Neuronal stem cell (in vitro differentiated cells): Measurements from ENCODE around the gene PLEKHD1.

ENCODE experiments used
- DNase-seq: peaks from one replicate; pipeline ENCODE4 v3.0.0-alpha.2; 2013; ENCODE audit warnings: low spot score
- H2AFZ ChIP-seq: one replicate; pipeline ENCODE4 v1.6.1; 2013; ENCODE audit warnings: mild to moderate bottlenecking, low read length, inconsistent platforms
- H2AK5ac ChIP-seq: 2 replicates; pipeline ENCODE4 v1.6.1; 2013; ENCODE audit warnings: low read depth, mild to moderate bottlenecking, inconsistent platforms, low read length, moderate library complexity, mixed read lengths
- H2BK120ac ChIP-seq: 2 replicates; pipeline ENCODE4 v1.6.1; 2013; ENCODE audit warnings: low read depth, mild to moderate bottlenecking, inconsistent platforms, low read length, moderate library complexity, mixed read lengths
- H2BK12ac ChIP-seq: one replicate; pipeline ENCODE4 v1.6.1; 2013; ENCODE audit warnings: low read length, inconsistent platforms
- H2BK15ac ChIP-seq: 2 replicates; pipeline ENCODE4 v1.6.1; 2013; ENCODE audit warnings: mild to moderate bottlenecking, low read length, inconsistent platforms, mixed read lengths
- H2BK5ac ChIP-seq: one replicate; pipeline ENCODE4 v1.6.1; 2013; ENCODE audit warnings: inconsistent platforms, mild to moderate bottlenecking, low read length, moderate library complexity
- H3K14ac ChIP-seq: one replicate; pipeline ENCODE4 v1.6.1; 2013; ENCODE audit warnings: low read length, inconsistent platforms
- H3K18ac ChIP-seq: 2 replicates; pipeline ENCODE4 v1.6.1; 2013; ENCODE audit warnings: low read length, inconsistent platforms
- H3K23ac ChIP-seq: 2 replicates; pipeline ENCODE4 v1.6.1; 2013; ENCODE audit warnings: low read depth, mild to moderate bottlenecking, mixed read lengths, low read length, inconsistent platforms; ENCODE audit not compliant: poor library complexity
- H3K27ac ChIP-seq: replicated peaks from 3 replicates; pipeline ENCODE4 v1.5.1; 2013; ENCODE audit warnings: low read length, inconsistent platforms
- H3K27me3 ChIP-seq, 3 experiments: 2 replicates each; pipeline ENCODE4 v1.6.1; 2013; ENCODE audit warnings: low read length in 3 of 3, mild to moderate bottlenecking in 2 of 3, inconsistent platforms in 1 of 3, low read depth in 1 of 3, mixed read lengths in 1 of 3, moderate library complexity in 1 of 3; ENCODE audit not compliant: control insufficient read depth in 3 of 3, insufficient read depth in 3 of 3
- H3K36me3 ChIP-seq, 2 donors: replicated peaks in 1 of 2; 2 replicates each; pipeline ENCODE4 v1.6.1; 2013; ENCODE audit warnings: low read length in 2 of 2; ENCODE audit not compliant: control insufficient read depth in 2 of 2, insufficient read depth in 2 of 2
- H3K4ac ChIP-seq: 2 replicates; pipeline ENCODE4 v1.6.1; 2013; ENCODE audit warnings: inconsistent platforms, mild to moderate bottlenecking, low read length, moderate library complexity
- H3K4me1 ChIP-seq, 2 donors: 1 replicate in 1 of 2; 2 replicates in 1 of 2; pipeline ENCODE4 v1.6.1; 2013; ENCODE audit warnings: low read length in 2 of 2, low read depth in 1 of 2; ENCODE audit not compliant: control insufficient read depth in 2 of 2, insufficient read depth in 1 of 2
- H3K4me2 ChIP-seq: one replicate; pipeline ENCODE4 v1.6.1; 2013; ENCODE audit warnings: mild to moderate bottlenecking, low read length, inconsistent platforms; ENCODE audit not compliant: insufficient read depth, poor library complexity, severe bottlenecking
- H3K4me3 ChIP-seq, 2 donors: 2 replicates each; pipeline ENCODE4 v1.5.1; 2013; ENCODE audit warnings: low read length in 2 of 2, mild to moderate bottlenecking in 2 of 2, inconsistent platforms in 1 of 2, moderate library complexity in 1 of 2
- H3K79me1 ChIP-seq: one replicate; pipeline ENCODE4 v1.6.1; 2013; ENCODE audit warnings: low read depth, mild to moderate bottlenecking, inconsistent platforms, low read length, moderate library complexity
- H3K9ac ChIP-seq: one replicate; pipeline ENCODE4 v1.6.1; 2013; ENCODE audit warnings: mild to moderate bottlenecking, low read depth, low read length, inconsistent platforms; ENCODE audit not compliant: poor library complexity
- H3K9me3 ChIP-seq, 2 donors: replicated peaks in 1 of 2; 2 replicates each; pipeline versions ENCODE3 to v1.6.1; 2013; ENCODE audit warnings: low read length in 2 of 2, mild to moderate bottlenecking in 2 of 2, inconsistent platforms in 1 of 2, low read depth in 1 of 2, mixed read lengths in 1 of 2, moderate library complexity in 1 of 2; ENCODE audit not compliant: control insufficient read depth in 2 of 2, insufficient read depth in 1 of 2
- H4K8ac ChIP-seq: one replicate; pipeline ENCODE4 v1.6.1; 2013; ENCODE audit warnings: low read depth, mild to moderate bottlenecking, inconsistent platforms, low read length, moderate library complexity
- H4K91ac ChIP-seq: one replicate; pipeline ENCODE4 v1.6.1; 2013; ENCODE audit warnings: low read length, low read depth, mild to moderate bottlenecking, inconsistent platforms; ENCODE audit not compliant: poor library complexity
- WGBS, 2 donors: extraction: QIAGEN DNeasy Blood & Tissue Kit; methylation state at CpG; one replicate each; pipeline ENCODE4 v1.1.7; 2013; ENCODE audit warnings: missing lambda C conversion rate in 2 of 2, mixed read lengths in 1 of 2; ENCODE audit not compliant: insufficient read length in 2 of 2, insufficient replicate concordance in 1 of 2; ENCODE audit errors: extremely low coverage in 2 of 2; 5-methylcytosine and 5-hydroxymethylcytosine counted together

Gene PLEKHD1

DNA sequence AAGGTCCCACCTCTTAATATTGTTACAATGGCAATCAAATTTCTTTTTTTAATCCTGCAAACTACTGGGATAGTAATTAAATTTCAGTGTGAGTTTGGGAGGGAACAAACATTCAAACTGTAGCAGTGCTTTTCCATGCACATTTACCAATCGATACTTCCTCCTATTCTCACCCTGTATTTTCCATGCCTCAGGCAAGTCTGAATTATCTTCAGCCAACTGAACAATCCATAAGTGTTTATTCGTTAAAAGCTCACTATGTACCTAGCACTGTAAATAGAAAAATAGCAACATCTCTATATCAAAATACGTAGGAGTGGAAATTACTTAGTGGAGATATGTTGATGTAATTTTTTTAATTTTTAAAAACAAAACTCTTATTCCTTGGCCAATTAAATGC lies 46.6 kb downstream of the PLEKHD1 start:
- no peak overlapping the region for H2BK15ac ChIP-seq
- H3K27me3 ChIP-seq = peaks cover 0 to 37% (median 0%) of the 10 kb centered on the region in 3 experiments
- no peak overlapping the region for H3K9ac ChIP-seq
- H4K91ac ChIP-seq = no peak overlapping the region
- no peaks in the 10 kb centered on the region for H3K9me3 ChIP-seq
- H3K18ac ChIP-seq = no peak overlapping the region
- no peak overlapping the region for H3K4me3 ChIP-seq
- no peak overlapping the region for H3K4me2 ChIP-seq
- H3K14ac ChIP-seq = no peak overlapping the region
- H3K23ac ChIP-seq = no peak overlapping the region
- no peak overlapping the region for H3K4ac ChIP-seq
- H3K36me3 ChIP-seq = no peaks in the 10 kb centered on the region
- DNase-seq = no peak
- H2BK120ac ChIP-seq = no peak overlapping the region
- H2AK5ac ChIP-seq = no peak overlapping the region
- no peak overlapping the region for H3K27ac ChIP-seq
- H4K8ac ChIP-seq = no peak overlapping the region
- no peak overlapping the region for H2AFZ ChIP-seq
- H2BK12ac ChIP-seq = no peak overlapping the region
- no peak overlapping the region for H2BK5ac ChIP-seq
- H3K4me1 ChIP-seq = peaks cover 0 to 2% of the 10 kb centered on the region in 2 donors
- WGBS, 2 donors = no CpG with 5 or more reads among the region's 3 CpGs
- no peaks in the 10 kb centered on the region for H3K79me1 ChIP-seq

DNA sequence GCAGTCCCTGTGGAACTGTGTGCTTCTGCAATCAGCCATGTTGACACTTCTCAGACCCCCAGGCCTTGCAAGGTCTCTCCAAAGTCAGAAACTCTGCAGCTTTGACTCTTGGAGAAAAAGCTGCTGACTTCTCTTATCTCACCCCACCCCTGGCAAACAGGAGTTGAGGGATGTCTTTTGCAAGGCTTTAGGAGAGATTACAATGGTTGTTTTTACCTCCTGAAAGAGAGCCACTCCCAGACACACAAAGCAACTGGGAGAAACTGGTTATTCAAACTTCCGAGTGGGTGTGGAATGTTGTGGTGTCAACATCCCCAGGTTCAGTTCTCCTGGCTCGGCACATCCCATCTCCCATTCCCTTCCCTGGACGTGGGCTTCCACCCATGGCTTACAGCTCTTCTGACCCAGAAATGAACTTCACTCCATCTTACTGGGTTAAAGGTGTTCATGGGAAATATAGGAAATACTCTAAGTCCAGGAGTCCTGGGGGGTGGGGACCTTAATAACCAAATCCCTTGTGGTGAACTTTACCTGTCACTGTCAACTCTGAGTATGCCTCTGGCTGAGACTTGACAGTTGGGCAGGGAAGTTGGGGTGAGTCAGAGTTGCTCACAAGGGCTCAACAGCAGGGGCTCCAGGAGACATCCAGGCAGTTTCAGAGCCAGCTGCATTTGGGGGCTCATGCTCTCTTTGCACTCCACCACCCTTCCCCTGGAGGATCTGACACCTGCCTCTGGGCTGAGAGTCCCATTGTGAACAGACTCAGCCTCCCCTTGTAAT lies 48.2 kb downstream of the PLEKHD1 start:
- H3K9me3 ChIP-seq = no peaks in the 10 kb centered on the region

DNA sequence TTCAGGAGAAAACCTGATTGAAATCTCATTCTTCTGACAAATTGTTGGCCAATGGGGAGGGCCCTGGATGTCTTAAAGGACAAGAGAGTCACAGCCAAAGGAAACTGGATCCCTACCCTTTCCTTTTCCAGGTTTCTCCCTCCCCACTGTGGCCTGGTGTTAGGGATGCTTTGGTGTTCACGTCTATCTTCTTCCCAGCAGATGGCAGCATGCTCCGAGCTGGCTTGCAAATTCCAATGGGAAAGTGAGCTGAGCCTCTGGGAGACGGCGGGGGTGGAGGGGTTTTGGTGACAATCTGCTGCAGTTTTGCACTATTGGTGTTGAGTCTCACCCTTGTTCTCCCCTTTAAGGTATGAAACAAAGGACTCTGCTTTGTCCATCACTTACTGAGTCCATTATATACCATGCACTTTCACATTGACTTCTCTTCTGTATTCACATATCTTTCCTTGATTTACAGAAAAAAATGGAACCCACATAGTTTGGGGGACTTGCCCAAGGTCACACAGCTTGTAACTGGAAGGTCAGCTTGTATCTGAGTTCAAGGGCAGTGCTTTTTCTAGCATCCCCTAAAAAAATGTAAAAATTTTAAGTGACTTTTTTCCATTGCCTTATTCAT lies 50.8 kb downstream of the PLEKHD1 start:
- Histone ChIP-seq H3K18ac (no peak overlapping the region), H3K4me2 (no peak overlapping the region), H3K27ac (no peak overlapping the region), H3K23ac (no peak overlapping the region), H3K27me3 (peaks cover 0 to 28% (median 0%) of the 10 kb centered on the region in 3 experiments), H3K4me3 (no peak overlapping the region), H2BK120ac (no peak overlapping the region), H3K79me1 (no peaks in the 10 kb centered on the region), H2AFZ (no peak overlapping the region), H3K14ac (no peak overlapping the region), H4K8ac (no peak overlapping the region), H2AK5ac (no peak overlapping the region), H3K9me3 (no peaks in the 10 kb centered on the region), H3K36me3 (no peaks in the 10 kb centered on the region), H2BK12ac (no peak overlapping the region), H3K4ac (no peak overlapping the region), H3K4me1 (peaks cover 0 to 2% of the 10 kb centered on the region in 2 donors), H2BK15ac (no peak overlapping the region), H4K91ac (no peak overlapping the region), H2BK5ac (no peak overlapping the region), H3K9ac (no peak overlapping the region)
- no CpG with 5 or more reads among the region's 4 CpGs for WGBS, 2 donors
- DNase-seq = peak; percentile 66

More for the DNA sequence above, 48.2 kb downstream of the PLEKHD1 start:
- no peak overlapping the region for H3K4me3 ChIP-seq
- no peak overlapping the region for H4K8ac ChIP-seq
- H3K14ac ChIP-seq = no peak overlapping the region
- no peak overlapping the region for H3K4ac ChIP-seq
- no peak for DNase-seq
- H2BK15ac ChIP-seq = no peak overlapping the region
- peaks cover 0 to 2% of the 10 kb centered on the region in 2 donors for H3K4me1 ChIP-seq
- H2BK120ac ChIP-seq = no peak overlapping the region
- H2BK5ac ChIP-seq = no peak overlapping the region
- no peak overlapping the region for H3K23ac ChIP-seq
- H2BK12ac ChIP-seq = no peak overlapping the region
- WGBS, 2 donors = no CpG with 5 or more reads among the region's 3 CpGs
- H2AK5ac ChIP-seq = peak overlapping the region; percentile 16
- no peaks in the 10 kb centered on the region for H3K36me3 ChIP-seq
- no peaks in the 10 kb centered on the region for H3K79me1 ChIP-seq
- peaks cover 0 to 40% (median 0%) of the 10 kb centered on the region in 3 experiments for H3K27me3 ChIP-seq
- no peak overlapping the region for H3K27ac ChIP-seq
- no peak overlapping the region for H3K9ac ChIP-seq
- no peak overlapping the region for H4K91ac ChIP-seq
- no peak overlapping the region for H2AFZ ChIP-seq
- H3K4me2 ChIP-seq = no peak overlapping the region
- no peak overlapping the region for H3K18ac ChIP-seq

DNA sequence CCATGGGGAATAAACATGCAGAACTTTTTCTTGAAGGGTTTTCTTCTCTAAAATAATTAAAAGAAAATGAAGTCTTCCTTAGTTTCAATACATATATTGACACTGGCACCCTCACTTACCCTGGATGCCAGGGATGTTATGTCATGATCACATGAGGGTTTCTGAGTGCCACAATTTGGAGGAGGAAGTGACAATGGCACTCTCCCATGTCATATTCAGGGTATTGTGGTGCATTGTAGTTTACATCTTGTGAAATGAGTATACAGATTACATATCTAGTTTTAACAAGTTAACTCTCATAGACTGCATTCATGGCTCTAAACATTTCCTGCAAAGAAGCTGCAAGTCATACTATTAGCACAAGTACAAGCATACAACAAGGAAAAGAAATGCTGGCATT lies 52.4 kb downstream of the PLEKHD1 start:
- Histone ChIP-seq H3K9me3 (no peaks in the 10 kb centered on the region), H3K4me3 (no peak overlapping the region), H3K18ac (no peak overlapping the region), H4K8ac (no peak overlapping the region), H3K4me2 (no peak overlapping the region), H3K27ac (no peak overlapping the region), H3K14ac (no peak overlapping the region), H2AFZ (no peak overlapping the region), H3K36me3 (no peaks in the 10 kb centered on the region), H3K27me3 (peaks cover 0 to 23% (median 0%) of the 10 kb centered on the region in 3 experiments), H2BK5ac (no peak overlapping the region), H3K79me1 (no peaks in the 10 kb centered on the region), H4K91ac (no peak overlapping the region), H3K9ac (no peak overlapping the region), H3K4me1 (peaks cover 0 to 2% of the 10 kb centered on the region in 2 donors), H2AK5ac (no peak overlapping the region), H2BK120ac (no peak overlapping the region), H3K4ac (no peak overlapping the region), H3K23ac (no peak overlapping the region), H2BK15ac (no peak overlapping the region), H2BK12ac (no peak overlapping the region)
- DNase-seq = no peak
